ENCODE results near the gene ARHGAP32.

GRCh38 chr11:129237456-129237855 lies 45.3 kb upstream of the ARHGAP32 start:
- TF ChIP-seq POLR2A (IDR thresholded peaks at IDR 0.05) (no peak), CTCF (IDR thresholded peaks at IDR 0.05) (no peak)

Data from heart left ventricle (tissue), 13 donors.